H1 (cell line): ENCODE data around the gene CCT5. TPM values are rescaled to one million over a fixed set of nuclear protein-coding genes. Genes with fewer than 3 reads are reported as not detected.

ENCODE experiments used
- CTCF ChIA-PET: fragments of 300-600 bp; sonication (Branson Sonifier 250); formaldehyde crosslinking; loops from one replicate; lab custom pipeline; 2021; ENCODE audit not compliant: partially characterized antibody; lab: Charles Lee
- POLR2A ChIA-PET: fragments of 300-600 bp; sonication (Branson Sonifier 250); formaldehyde crosslinking; loops from one replicate; lab custom pipeline; 2021; ENCODE audit warnings: inconsistent platforms; ENCODE audit not compliant: partially characterized antibody; lab: Charles Lee
- DNase-seq, 2 experiments: peaks; one replicate each; pipeline versions ENCODE4 v3.0.0 to v3.0.0-alpha.2; 2010 to 2022; ENCODE audit warnings: low spot score in 2 of 2, low read depth in 1 of 2, mixed read lengths in 1 of 2
- FAIRE-seq: peaks from 2 replicates; lab custom pipeline; 2011; peaks lifted over from hg19 to GRCh38; lab: Jason Lieb, UNC
- H2AFZ ChIP-seq: 2 replicates; pipeline ENCODE4 v1.8.1; 2012; ENCODE audit warnings: low read length, inconsistent platforms
- H2AK5ac ChIP-seq: 2 replicates; pipeline ENCODE4 v1.6.1; 2013; ENCODE audit warnings: low read depth, low read length
- H2BK120ac ChIP-seq: replicated peaks from 2 replicates; pipeline ENCODE3; 2013; ENCODE audit warnings: low read depth, low read length, inconsistent platforms
- H2BK12ac ChIP-seq: 2 replicates; pipeline ENCODE4 v1.6.1; 2013; ENCODE audit warnings: low read depth, low read length
- H2BK15ac ChIP-seq: 2 replicates; pipeline ENCODE4 v1.6.1; 2013; ENCODE audit warnings: low read length
- H2BK20ac ChIP-seq: 2 replicates; pipeline ENCODE4 v1.6.1; 2013; ENCODE audit warnings: low read length
- H2BK5ac ChIP-seq: 2 replicates; pipeline ENCODE4 v1.6.1; 2013; ENCODE audit warnings: low read depth, low read length
- H3K14ac ChIP-seq: 2 replicates; pipeline ENCODE4 v1.6.1; 2013; ENCODE audit warnings: inconsistent platforms; ENCODE audit not compliant: insufficient read length
- H3K18ac ChIP-seq: 2 replicates; pipeline ENCODE4 v1.6.1; 2013; ENCODE audit warnings: low read length; ENCODE audit errors: extremely low read depth
- H3K23ac ChIP-seq: 2 replicates; pipeline ENCODE4 v1.6.1; 2013; ENCODE audit warnings: inconsistent platforms; ENCODE audit not compliant: insufficient read length
- H3K23me2 ChIP-seq: 2 replicates; pipeline ENCODE4 v1.6.1; 2013; ENCODE audit warnings: low read depth, low read length
- H3K27ac ChIP-seq: 2 replicates; pipeline ENCODE4 v1.6.1; 2011; ENCODE audit warnings: low read depth, low read length, inconsistent platforms
- H3K27me3 ChIP-seq, 4 experiments: replicated peaks in 1 of 4; 1 replicate in 1 of 4; 2 replicates in 3 of 4; pipeline versions ENCODE4 v1.6.1 to v1.8.1; 2011 to 2013; ENCODE audit warnings: low read length in 3 of 4, mild to moderate bottlenecking in 3 of 4, inconsistent platforms in 2 of 4, mixed read lengths in 2 of 4, moderate library complexity in 1 of 4; ENCODE audit not compliant: control insufficient read depth in 3 of 4, insufficient read depth in 3 of 4; ENCODE audit errors: extremely low read depth in 1 of 4
- H3K36me3 ChIP-seq, 4 experiments: 2 replicates each; pipeline versions ENCODE4 v1.6.1 to v1.8.1; 2011 to 2013; ENCODE audit warnings: mild to moderate bottlenecking in 4 of 4, low read length in 3 of 4, moderate library complexity in 2 of 4, control low read depth in 1 of 4, inconsistent platforms in 1 of 4; ENCODE audit not compliant: insufficient read depth in 4 of 4, control insufficient read depth in 2 of 4
- H3K4ac ChIP-seq: replicated peaks from 2 replicates; pipeline ENCODE3; 2013; ENCODE audit warnings: low read length, low read depth, mixed read lengths, inconsistent platforms; ENCODE audit not compliant: insufficient read length
- H3K4me1 ChIP-seq, 4 experiments: replicated peaks in 1 of 4; 1 replicate in 1 of 4; 2 replicates in 3 of 4; pipeline versions ENCODE4 v1.6.1 to v1.8.1; 2011 to 2013; ENCODE audit warnings: low read length in 3 of 4, inconsistent platforms in 2 of 4, mixed read lengths in 1 of 4; ENCODE audit not compliant: insufficient read depth in 4 of 4, control insufficient read depth in 3 of 4
- H3K4me2 ChIP-seq, 2 experiments: 2 replicates each; pipeline versions ENCODE4 v1.6.1 to v1.8.1; 2011 to 2013; ENCODE audit warnings: low read depth in 2 of 2, low read length in 2 of 2, control low read depth in 1 of 2, inconsistent platforms in 1 of 2, mild to moderate bottlenecking in 1 of 2; ENCODE audit not compliant: insufficient read depth in 1 of 2
- H3K4me3 ChIP-seq, 4 experiments: fragments of 200-600, 300-600 bp in 1 of 4; sonication (generic), shearing (Covaris generic), sonication (Bioruptor Twin) in 1 of 4; 2 replicates each; pipeline versions ENCODE4 v1.5.1 to v1.8.1; 2011 to 2016; ENCODE audit warnings: low read length in 4 of 4, low read depth in 3 of 4, control low read depth in 2 of 4, inconsistent platforms in 2 of 4, mild to moderate bottlenecking in 2 of 4, mixed read lengths in 1 of 4, moderate library complexity in 1 of 4; ENCODE audit not compliant: insufficient read depth in 2 of 4; ENCODE audit errors: extremely low read depth in 1 of 4
- H3K56ac ChIP-seq: replicated peaks from 2 replicates; pipeline ENCODE3; 2013; ENCODE audit warnings: low read depth, mild to moderate bottlenecking, mixed read lengths, low read length, inconsistent platforms; ENCODE audit not compliant: insufficient read length
- H3K79me1 ChIP-seq: 2 replicates; pipeline ENCODE4 v1.6.1; 2013; ENCODE audit warnings: low read depth, low read length, control low read depth
- H3K79me2 ChIP-seq, 2 experiments: 2 replicates each; pipeline versions ENCODE4 v1.6.1 to v1.8.1; 2012 to 2013; ENCODE audit warnings: low read length in 2 of 2, mild to moderate bottlenecking in 2 of 2, inconsistent platforms in 1 of 2; ENCODE audit not compliant: insufficient read depth in 2 of 2, control insufficient read depth in 1 of 2
- H3K9ac ChIP-seq, 4 experiments: replicated peaks in 1 of 4; 1 replicate in 1 of 4; 2 replicates in 3 of 4; pipeline versions ENCODE4 v1.6.1 to v1.8.1; 2011 to 2013; ENCODE audit warnings: low read depth in 3 of 4, low read length in 3 of 4, control low read depth in 2 of 4, mild to moderate bottlenecking in 2 of 4, moderate library complexity in 2 of 4, inconsistent platforms in 1 of 4; ENCODE audit errors: extremely low read depth in 1 of 4
- H3K9me3 ChIP-seq, 2 experiments: 2 replicates each; pipeline versions ENCODE4 v1.6.1 to v1.8.1; 2012 to 2013; ENCODE audit warnings: mild to moderate bottlenecking in 2 of 2, moderate library complexity in 2 of 2, control low read depth in 1 of 2, inconsistent platforms in 1 of 2, low read depth in 1 of 2, low read length in 1 of 2, mixed read lengths in 1 of 2; ENCODE audit not compliant: insufficient read depth in 2 of 2
- H4K20me1 ChIP-seq, 2 experiments: replicated peaks in 1 of 2; 2 replicates each; pipeline versions ENCODE3 to v1.8.1; 2011 to 2013; ENCODE audit warnings: inconsistent platforms in 2 of 2, low read length in 2 of 2, mild to moderate bottlenecking in 1 of 2; ENCODE audit not compliant: insufficient read depth in 2 of 2, control insufficient read depth in 1 of 2
- H4K5ac ChIP-seq: 2 replicates; pipeline ENCODE4 v1.6.1; 2013; ENCODE audit warnings: low read length, low read depth, mixed read lengths, inconsistent platforms; ENCODE audit not compliant: insufficient read length
- H4K8ac ChIP-seq: 2 replicates; pipeline ENCODE4 v1.8.0; 2013; ENCODE audit warnings: mild to moderate bottlenecking, moderate library complexity, low read length, inconsistent platforms; ENCODE audit not compliant: insufficient read depth; ENCODE audit errors: extremely low read depth
- H4K91ac ChIP-seq: replicated peaks from 2 replicates; pipeline ENCODE3; 2013; ENCODE audit warnings: low read length, mixed read lengths, inconsistent platforms; ENCODE audit not compliant: insufficient read length
- ASH2L ChIP-seq: fragments of 200-600, 300-600 bp; sonication (generic); IDR thresholded peaks from one replicate; pipeline ENCODE4 v1.7.1; 2017; ENCODE audit warnings: low read length
- BACH1 ChIP-seq: IDR thresholded peaks from 2 replicates; pipeline ENCODE4 v1.6.1; 2012; ENCODE audit warnings: low read length, improper control_type of control experiment
- BCL11A ChIP-seq, 2 experiments: IDR thresholded peaks; one replicate each; pipeline ENCODE4 v1.6.1; 2011; ENCODE audit warnings: low read depth in 2 of 2, low read length in 2 of 2, mild to moderate bottlenecking in 2 of 2
- CHD1 ChIP-seq: IDR thresholded peaks from 2 replicates; pipeline ENCODE4 v1.6.1; 2012; ENCODE audit warnings: low read depth, low read length, improper control_type of control experiment
- GABPA ChIP-seq: IDR thresholded peaks from 2 replicates; pipeline ENCODE4 v1.6.1; 2011; ENCODE audit warnings: mild to moderate bottlenecking, low read length, moderate library complexity, borderline replicate concordance; ENCODE audit not compliant: insufficient read depth
- MAFK ChIP-seq: IDR thresholded peaks from 2 replicates; pipeline ENCODE4 v1.6.1; 2012; ENCODE audit warnings: low read depth, mild to moderate bottlenecking, improper control_type of control experiment, low read length
- NANOG ChIP-seq: IDR thresholded peaks from 2 replicates; pipeline ENCODE4 v1.6.1; 2011; ENCODE audit warnings: low read length, low read depth, mild to moderate bottlenecking, inconsistent platforms; ENCODE audit not compliant: insufficient read depth, poor library complexity, severe bottlenecking
- POLR2A ChIP-seq, 2 experiments: IDR thresholded peaks; 1 replicate in 1 of 2; 2 replicates in 1 of 2; pipeline ENCODE4 v1.6.1; 2011; ENCODE audit warnings: low read depth in 2 of 2, low read length in 2 of 2, mild to moderate bottlenecking in 2 of 2; ENCODE audit errors: control extremely low read depth in 1 of 2
- RFX5 ChIP-seq: IDR thresholded peaks from 2 replicates; pipeline ENCODE4 v1.6.1; 2011; ENCODE audit warnings: low read depth, low read length, improper control_type of control experiment, borderline replicate concordance
- SUZ12 ChIP-seq: fragments of 200-600 bp; sonication (generic); IDR thresholded peaks from 2 replicates; pipeline ENCODE4 v1.6.1; 2012; ENCODE audit warnings: mild to moderate bottlenecking, inconsistent platforms, low read length, moderate library complexity, mixed read lengths
- TCF12 ChIP-seq: IDR thresholded peaks from 2 replicates; pipeline ENCODE4 v1.6.1; 2011; ENCODE audit warnings: low read depth, mild to moderate bottlenecking, low read length
- WGBS, 2 experiments: shearing (Covaris generic) in 1 of 2; methylation state at CpG; one replicate each; pipeline versions ENCODE4 v1.1.6 to v1.1.7; 2013 to 2015; ENCODE audit warnings: low lambda C conversion rate in 2 of 2, mixed read lengths in 2 of 2, inconsistent platforms in 1 of 2, low coverage in 1 of 2, missing lambda C conversion rate in 1 of 2; ENCODE audit not compliant: insufficient replicate concordance in 2 of 2, insufficient coverage in 1 of 2, insufficient read length in 1 of 2; ENCODE audit errors: extremely low coverage in 1 of 2, missing lambda C conversion rate in 1 of 2; 5-methylcytosine and 5-hydroxymethylcytosine counted together
- polyA plus RNA-seq, 7 experiments: library from polyadenylated mRNA; depleted of rRNA in 3 of 7; stranded (reverse) in 5 of 7; unstranded in 2 of 7; fragments of >200 nt in 5 of 7; fragments of 200-250 nt in 2 of 7; gene quantifications; 1 replicate in 5 of 7; 2 replicates in 1 of 7; 4 replicates in 1 of 7; pipeline versions ENCODE4 v1.2.1 to v1.2.3, GENCODE V29; 2011 to 2013; ENCODE audit warnings: missing spikeins in 2 of 7, mixed read lengths in 2 of 7
- total RNA-seq: library from RNA; stranded (reverse); fragmentation: NEBNext Ultra II Directional; extraction: Animal tissue kit (Norgen Biotek cat#: 25700); gene quantifications from 2 replicates; pipeline ENCODE4 v1.2.1, GENCODE V29; 2021

Gene CCT5
- total and polyA plus RNA-seq, 2 of the 8 experiments (the other 6 are each of a cell fraction or from before 2014, with no cell fraction given) = 425 to 549 TPM

DNA sequence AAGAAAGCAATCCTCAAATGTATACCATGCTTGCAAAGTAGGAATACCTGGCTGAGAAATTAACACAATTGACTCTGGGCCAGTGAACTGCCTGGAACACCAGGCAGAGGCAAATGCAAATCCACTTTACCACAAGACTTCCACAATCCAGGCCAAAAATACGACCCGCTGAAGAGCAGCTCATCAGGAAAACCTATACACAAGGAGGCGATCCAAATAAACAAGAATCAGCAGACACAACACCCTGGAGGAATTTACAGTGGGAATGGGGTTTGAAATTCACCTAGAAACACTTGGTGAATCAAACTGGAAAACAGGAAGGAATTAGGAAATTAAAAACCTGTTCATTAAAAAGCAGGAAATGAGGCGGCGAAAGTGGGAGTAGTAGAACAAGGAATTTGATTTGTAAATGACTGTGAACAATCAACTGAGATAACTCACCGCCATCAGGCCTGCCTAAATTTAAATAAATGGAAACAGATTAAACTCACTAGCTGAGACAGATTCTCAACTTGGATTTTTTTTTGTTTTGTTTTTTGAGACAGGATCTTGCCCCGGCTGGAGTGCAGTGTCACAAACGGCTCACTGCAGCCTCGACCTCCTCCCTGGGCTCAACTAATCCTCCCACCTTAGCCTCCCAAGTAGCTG lies 41.7 kb downstream of the CCT5 start:
- Histone ChIP-seq H2BK5ac (no peak overlapping the region), H2AK5ac (no peak overlapping the region), H3K4me2 (no peak overlapping the region), H4K20me1 (no peaks in the 10 kb centered on the region), H2BK20ac (no peak overlapping the region), H4K5ac (no peak overlapping the region), H2BK15ac (no peak overlapping the region), H3K4ac (no peak overlapping the region), H3K9ac (no peak overlapping the region), H3K79me1 (no peaks in the 10 kb centered on the region), H3K23me2 (no peaks in the 10 kb centered on the region), H3K4me3 (no peak overlapping the region), H3K23ac (no peak overlapping the region), H3K14ac (no peak overlapping the region), H3K27me3 (no peaks in the 10 kb centered on the region), H3K4me1 (peaks cover 0 to 4% (median 0%) of the 10 kb centered on the region in 4 experiments; a peak in 1 of 7 replicates), H2AFZ (no peak overlapping the region), H3K79me2 (peaks cover 0 to 4% of the 10 kb centered on the region in 2 experiments; a peak in 1 of 4 replicates), H2BK12ac (no peak overlapping the region), H3K18ac (no peak overlapping the region), H3K9me3 (no peaks in the 10 kb centered on the region), H3K27ac (no peak overlapping the region), H3K56ac (no peak overlapping the region), H2BK120ac (no peak overlapping the region), H4K8ac (no peak overlapping the region), H3K36me3 (no peaks in the 10 kb centered on the region), H4K91ac (no peak overlapping the region)
- DNase-seq (no peak), FAIRE-seq (no peak)
- WGBS, 2 experiments = 83% methylated on average over 9 of the region's 9 CpGs; no CpG with 5 or more reads in 1 of the 2 experiments
- ChIA-PET CTCF (interaction anchor here (0.9 to 2.1 kb wide), 6 partner anchors 8 to 61 kb away, joined by 3 to 11 read pairs (median 4); no protein-coding TSS in a partner anchor), POLR2A (interaction anchor here (1.3 kb wide), 1 partner anchor 42 kb away, joined by 4 read pairs; the partner anchor contains the start of genes ATPSCKMT and CCT5)
- TF ChIP-seq CHD1 (no peak), SUZ12 (no peak), NANOG (no peak), ASH2L (no peak), TCF12 (no peak), POLR2A (IDR thresholded peaks at IDR 0.05; ENCODE audit: control extremely low read depth in 1 of 2, low read depth in 2 of 2, low read length in 2 of 2) (no peak), RFX5 (no peak), MAFK (no peak), GABPA (no peak), BACH1 (no peak), BCL11A (IDR thresholded peaks at IDR 0.05; ENCODE audit: low read depth in 2 of 2, low read length in 2 of 2) (no peak)
